Subcutaneous abdominal adipose tissue (tissue), 5 donors: Measurements from ENCODE around the gene G6PD.

Experiments
- H3K27ac ChIP-seq: one replicate; pipeline ENCODE4 v1.7.0; 2013; ENCODE audit warnings: low read depth, mild to moderate bottlenecking, inconsistent platforms, low read length, moderate library complexity
- H3K27me3 ChIP-seq, 5 donors: one replicate each; pipeline ENCODE4 v1.7.0; 2013; ENCODE audit warnings: low read length in 5 of 5, inconsistent platforms in 1 of 5; ENCODE audit not compliant: control insufficient read depth in 5 of 5, insufficient read depth in 4 of 5
- H3K36me3 ChIP-seq, 5 donors: one replicate each; pipeline ENCODE4 v1.7.0; 2013; ENCODE audit warnings: low read length in 5 of 5; ENCODE audit not compliant: control insufficient read depth in 5 of 5, insufficient read depth in 5 of 5
- H3K4me1 ChIP-seq, 5 donors: one replicate each; pipeline ENCODE4 v1.7.0; 2013; ENCODE audit warnings: low read length in 5 of 5, mild to moderate bottlenecking in 3 of 5, moderate library complexity in 1 of 5; ENCODE audit not compliant: control insufficient read depth in 5 of 5, insufficient read depth in 5 of 5
- H3K4me3 ChIP-seq, 5 donors: one replicate each; pipeline ENCODE4 v1.7.0; 2013; ENCODE audit warnings: low read length in 5 of 5, low read depth in 1 of 5
- H3K9ac ChIP-seq, 5 donors: one replicate each; pipeline ENCODE4 v1.7.0; 2013; ENCODE audit warnings: low read length in 5 of 5, mild to moderate bottlenecking in 4 of 5, moderate library complexity in 3 of 5
- H3K9me3 ChIP-seq, 5 donors: one replicate each; pipeline ENCODE4 v1.7.0; 2013; ENCODE audit warnings: low read length in 5 of 5; ENCODE audit not compliant: control insufficient read depth in 5 of 5
- donor health status: healthy.
- donor health status: healthy.
- donor health status: healthy.
- donor health status: healthy.
- donor health status: healthy.

Gene G6PD

GRCh38 chrX:154532690-154533089 lies 14.0 kb downstream of the G6PD start:
- Histone ChIP-seq H3K9me3 (no peaks in the 10 kb centered on the region), H3K36me3 (peaks cover 0 to 39% (median 22%) of the 10 kb centered on the region in 5 donors), H3K9ac (no peak overlapping the region), H3K27ac (no peak overlapping the region), H3K4me1 (peaks cover 0 to 9% (median 5%) of the 10 kb centered on the region in 5 donors), H3K27me3 (peaks cover 0 to 10% (median 6%) of the 10 kb centered on the region in 5 donors), H3K4me3 (no peak overlapping the region)

DNA sequence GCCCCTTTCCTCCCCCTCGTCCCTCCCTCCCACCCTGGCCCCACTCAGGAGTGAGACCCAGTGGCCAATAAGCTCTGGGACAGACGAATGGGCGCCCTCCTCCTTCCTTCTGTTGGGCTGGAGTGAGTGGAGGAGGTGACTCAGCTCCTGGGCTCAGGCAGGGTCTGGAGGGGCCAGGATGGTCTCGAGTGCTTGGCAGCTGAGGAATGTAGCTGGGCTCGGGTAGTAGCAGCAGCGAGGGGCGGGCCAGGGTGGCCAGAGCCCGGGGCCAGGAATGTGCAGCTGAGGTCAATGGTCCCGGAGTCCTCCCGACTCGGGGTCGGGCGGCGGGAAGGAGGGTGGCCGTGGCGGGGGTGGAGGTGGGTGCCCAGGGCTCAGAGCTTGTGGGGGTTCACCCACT lies 15.0 kb downstream of the G6PD start:
- Histone ChIP-seq H3K4me1 (peaks cover 1 to 15% (median 14%) of the 10 kb centered on the region in 5 donors), H3K9ac (no peak overlapping the region), H3K27me3 (peaks cover 0 to 14% (median 10%) of the 10 kb centered on the region in 5 donors), H3K4me3 (no peak overlapping the region), H3K36me3 (peaks cover 0 to 39% (median 22%) of the 10 kb centered on the region in 5 donors), H3K27ac (no peak overlapping the region), H3K9me3 (no peaks in the 10 kb centered on the region)

- peaks cover 0 to 32% (median 22%) of the 10 kb centered on the region in 5 donors for H3K36me3 ChIP-seq
- H3K9me3 ChIP-seq, result no peaks in the 10 kb centered on the region
- peaks cover 0 to 10% (median 6%) of the 10 kb centered on the region in 5 donors for H3K27me3 ChIP-seq
- no peak overlapping the region for H3K4me3 ChIP-seq
- no peak overlapping the region for H3K27ac ChIP-seq
- H3K4me1 ChIP-seq, result peaks cover 1 to 15% (median 14%) of the 10 kb centered on the region in 5 donors
- H3K9ac ChIP-seq, result no peak overlapping the region
These were observed 16.4 kb downstream of the G6PD start for GRCh38 chrX:154530286-154530685.

DNA sequence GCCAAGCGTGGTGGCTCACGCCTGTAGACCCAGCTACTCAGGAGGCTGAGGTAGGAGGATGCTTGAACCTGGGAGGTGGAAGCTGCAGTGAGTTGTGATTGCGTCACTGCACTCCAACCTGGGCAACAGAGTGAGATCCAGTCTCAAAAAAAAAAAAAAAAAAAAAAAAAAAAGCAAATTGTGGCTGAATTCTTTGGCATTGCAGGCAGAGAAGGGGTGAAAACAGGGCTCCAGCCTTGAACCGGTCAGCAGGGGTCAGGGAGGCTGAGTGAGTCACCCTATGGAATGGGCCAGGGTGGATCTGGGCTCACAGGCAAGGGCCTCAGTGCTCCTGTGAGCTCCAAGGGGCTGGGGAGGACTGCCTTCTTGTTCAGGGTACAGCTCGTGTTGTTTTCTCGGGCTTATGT lies 17.4 kb downstream of the G6PD start:
- Histone ChIP-seq H3K36me3 (peaks cover 0 to 28% (median 21%) of the 10 kb centered on the region in 5 donors), H3K4me3 (no peak overlapping the region), H3K4me1 (peaks cover 1 to 10% (median 6%) of the 10 kb centered on the region in 5 donors), H3K9me3 (no peaks in the 10 kb centered on the region), H3K27ac (no peak overlapping the region), H3K27me3 (peaks cover 0 to 10% (median 6%) of the 10 kb centered on the region in 5 donors), H3K9ac (no peak overlapping the region)

GRCh38 chrX:154526901-154527675 lies 19.6 kb downstream of the G6PD start:
- H3K4me1 ChIP-seq, result peaks cover 1 to 10% (median 5%) of the 10 kb centered on the region in 5 donors
- peak overlapping the region in 4 of 5 donors; percentile 42 to 69 (median 46) for H3K4me3 ChIP-seq
- H3K9ac ChIP-seq, result peak overlapping the region; percentile 21 to 65 (median 48)
- H3K27ac ChIP-seq, result peak overlapping the region; percentile 27
- H3K36me3 ChIP-seq, result peaks cover 0 to 8% (median under 1%) of the 10 kb centered on the region in 5 donors
- peaks cover 0 to 8% (median 6%) of the 10 kb centered on the region in 5 donors for H3K27me3 ChIP-seq
- no peaks in the 10 kb centered on the region for H3K9me3 ChIP-seq

GRCh38 chrX:154525606-154526490 lies 20.8 kb downstream of the G6PD start:
- H3K9ac ChIP-seq, result no peak overlapping the region
- peaks cover 1 to 10% (median 5%) of the 10 kb centered on the region in 5 donors for H3K4me1 ChIP-seq
- no peak overlapping the region for H3K4me3 ChIP-seq
- peaks cover 0 to 1% (median 0%) of the 10 kb centered on the region in 5 donors for H3K36me3 ChIP-seq
- H3K27me3 ChIP-seq, result peaks cover 0 to 8% (median 6%) of the 10 kb centered on the region in 5 donors
- no peak overlapping the region for H3K27ac ChIP-seq
- H3K9me3 ChIP-seq, result no peaks in the 10 kb centered on the region

DNA sequence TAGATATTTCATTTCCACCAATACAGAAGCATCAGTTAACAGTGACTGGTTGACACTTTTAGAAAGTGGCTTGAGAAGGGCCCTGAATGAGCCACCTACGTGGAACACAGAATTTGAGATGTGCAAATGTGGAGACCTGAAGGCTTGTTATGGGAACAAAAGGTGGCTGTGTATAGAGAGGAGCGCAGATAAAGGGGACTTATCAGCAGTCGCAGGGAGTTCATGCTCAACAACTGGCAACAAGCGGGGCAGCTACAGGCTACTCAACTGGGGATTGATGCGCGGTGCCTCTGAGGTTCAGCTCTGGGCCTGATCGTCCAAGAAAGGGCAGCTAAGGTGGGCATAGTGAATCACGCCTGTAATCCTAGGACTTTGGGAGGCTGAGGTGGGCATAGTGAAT lies 27.3 kb downstream of the G6PD start:
- H3K4me3 ChIP-seq, result no peak overlapping the region
- no peaks in the 10 kb centered on the region for H3K36me3 ChIP-seq
- no peaks in the 10 kb centered on the region for H3K9me3 ChIP-seq
- H3K9ac ChIP-seq, result no peak overlapping the region
- H3K27me3 ChIP-seq, result peaks cover 0 to 12% (median 0%) of the 10 kb centered on the region in 5 donors
- peaks cover 0 to 25% (median 21%) of the 10 kb centered on the region in 5 donors for H3K4me1 ChIP-seq
- H3K27ac ChIP-seq, result no peak overlapping the region

- H3K27me3 ChIP-seq, result peaks cover 0 to 12% (median 0%) of the 10 kb centered on the region in 5 donors
- no peaks in the 10 kb centered on the region for H3K36me3 ChIP-seq
- peak overlapping the region in 2 of 5 donors; percentile 26 for H3K9ac ChIP-seq
- peak overlapping the region in 4 of 5 donors; percentile 35 to 69 (median 62) for H3K4me3 ChIP-seq
- peak overlapping the region; percentile 86 for H3K27ac ChIP-seq
- no peaks in the 10 kb centered on the region for H3K9me3 ChIP-seq
- H3K4me1 ChIP-seq, result peaks cover 0 to 25% (median 21%) of the 10 kb centered on the region in 5 donors
These were observed 29.4 kb downstream of the G6PD start for GRCh38 chrX:154517101-154517781.

- peaks cover 0 to 25% (median 21%) of the 10 kb centered on the region in 5 donors for H3K4me1 ChIP-seq
These were observed 30.0 kb downstream of the G6PD start for GRCh38 chrX:154516656-154517100.

More at GRCh38 chrX:154516656-154517100, 30.0 kb downstream of the G6PD start:
- peak overlapping the region; percentile 86 for H3K27ac ChIP-seq
- no peaks in the 10 kb centered on the region for H3K36me3 ChIP-seq
- peaks cover 0 to 12% (median 2%) of the 10 kb centered on the region in 5 donors for H3K27me3 ChIP-seq
- no peaks in the 10 kb centered on the region for H3K9me3 ChIP-seq
- H3K4me3 ChIP-seq, result peak overlapping the region; percentile 35 to 82 (median 64)
- peak overlapping the region in 4 of 5 donors; percentile 26 to 77 (median 56) for H3K9ac ChIP-seq
